ENCODE measurements around the gene NFAT5.

NFAT5 gene

GRCh38 chr16:69651217-69651616, 85.5 kb downstream of the NFAT5 start:
- no peak overlapping the region for H3K4me3 ChIP-seq (ENCODE audit: low read length in 2 of 2)
- no peak overlapping the region for H2BK15ac ChIP-seq (ENCODE audit: low read length)
- H3K9me3 ChIP-seq (replicated peaks in 1 of 2; ENCODE audit: control insufficient read depth in 2 of 2, insufficient read depth in 1 of 2, low read depth in 1 of 2, low read length in 2 of 2): no peaks in the 10 kb centered on the region
- no peak overlapping the region for H2AK5ac ChIP-seq (ENCODE audit: low read depth, low read length)
- no peak overlapping the region for H2BK120ac ChIP-seq (ENCODE audit: low read depth, low read length)
- H3K9ac ChIP-seq (ENCODE audit: low read depth, low read length, poor library complexity): no peak overlapping the region
- peaks cover 3% of the 10 kb centered on the region for H3K79me1 ChIP-seq (ENCODE audit: low read depth, low read length)
- no peak overlapping the region for H3K14ac ChIP-seq (ENCODE audit: low read length)
- no peak overlapping the region for H3K4ac ChIP-seq (ENCODE audit: low read length)
- no peaks in the 10 kb centered on the region for H3K27me3 ChIP-seq (ENCODE audit: control insufficient read depth in 3 of 3, insufficient read depth in 3 of 3, low read depth in 1 of 3, low read length in 3 of 3)
- DNase-seq (ENCODE audit: low spot score): no peak
- H3K18ac ChIP-seq (ENCODE audit: low read length): no peak overlapping the region
- H3K4me2 ChIP-seq (ENCODE audit: insufficient read depth, low read length, poor library complexity, severe bottlenecking): no peak overlapping the region
- no peak overlapping the region for H3K23ac ChIP-seq (ENCODE audit: low read depth, low read length, poor library complexity)
- H3K4me1 ChIP-seq (ENCODE audit: control insufficient read depth in 2 of 2, insufficient read depth in 1 of 2, low read depth in 1 of 2, low read length in 2 of 2): no peaks in the 10 kb centered on the region
- no peak overlapping the region for H2BK5ac ChIP-seq (ENCODE audit: low read length)
- peaks cover 9 to 81% of the 10 kb centered on the region in 2 donors for H3K36me3 ChIP-seq (replicated peaks in 1 of 2; ENCODE audit: control insufficient read depth in 2 of 2, insufficient read depth in 2 of 2, low read length in 2 of 2)
- no CpG with 5 or more reads among the region's 2 CpGs for WGBS, 2 donors (ENCODE audit: extremely low coverage in 2 of 2, insufficient read length in 2 of 2, insufficient replicate concordance in 1 of 2)
- H2BK12ac ChIP-seq (ENCODE audit: low read length): no peak overlapping the region
- no peak overlapping the region for H3K27ac ChIP-seq (replicated peaks; ENCODE audit: low read length)
- H4K91ac ChIP-seq (ENCODE audit: low read depth, low read length, poor library complexity): no peak overlapping the region
- H4K8ac ChIP-seq (ENCODE audit: low read depth, low read length): no peak overlapping the region
- no peak overlapping the region for H2AFZ ChIP-seq (ENCODE audit: low read length)

- Histone ChIP-seq H2BK120ac (ENCODE audit: low read depth, low read length) (no peak overlapping the region), H3K9me3 (replicated peaks in 1 of 2; ENCODE audit: control insufficient read depth in 2 of 2, insufficient read depth in 1 of 2, low read depth in 1 of 2, low read length in 2 of 2) (no peaks in the 10 kb centered on the region), H3K9ac (ENCODE audit: low read depth, low read length, poor library complexity) (no peak overlapping the region), H4K91ac (ENCODE audit: low read depth, low read length, poor library complexity) (no peak overlapping the region), H3K4ac (ENCODE audit: low read length) (no peak overlapping the region), H3K27ac (replicated peaks; ENCODE audit: low read length) (no peak overlapping the region), H3K23ac (ENCODE audit: low read depth, low read length, poor library complexity) (no peak overlapping the region), H3K14ac (ENCODE audit: low read length) (no peak overlapping the region), H3K4me1 (ENCODE audit: control insufficient read depth in 2 of 2, insufficient read depth in 1 of 2, low read depth in 1 of 2, low read length in 2 of 2) (no peaks in the 10 kb centered on the region), H2BK5ac (ENCODE audit: low read length) (no peak overlapping the region), H2AFZ (ENCODE audit: low read length) (no peak overlapping the region), H3K27me3 (ENCODE audit: control insufficient read depth in 3 of 3, insufficient read depth in 3 of 3, low read depth in 1 of 3, low read length in 3 of 3) (no peaks in the 10 kb centered on the region), H3K18ac (ENCODE audit: low read length) (no peak overlapping the region), H3K4me3 (ENCODE audit: low read length in 2 of 2) (no peak overlapping the region), H2BK15ac (ENCODE audit: low read length) (no peak overlapping the region), H4K8ac (ENCODE audit: low read depth, low read length) (no peak overlapping the region), H2AK5ac (ENCODE audit: low read depth, low read length) (no peak overlapping the region), H2BK12ac (ENCODE audit: low read length) (no peak overlapping the region), H3K79me1 (ENCODE audit: low read depth, low read length) (no peaks in the 10 kb centered on the region), H3K4me2 (ENCODE audit: insufficient read depth, low read length, poor library complexity, severe bottlenecking) (no peak overlapping the region), H3K36me3 (replicated peaks in 1 of 2; ENCODE audit: control insufficient read depth in 2 of 2, insufficient read depth in 2 of 2, low read length in 2 of 2) (peaks cover 7 to 76% of the 10 kb centered on the region in 2 donors)
- WGBS, 2 donors (ENCODE audit: extremely low coverage in 2 of 2, insufficient read length in 2 of 2, insufficient replicate concordance in 1 of 2): no CpG with 5 or more reads among the region's 3 CpGs
- DNase-seq (ENCODE audit: low spot score): no peak
Observed at GRCh38 chr16:69654280-69654931, 88.6 kb downstream of the NFAT5 start.

- Histone ChIP-seq H3K9ac (ENCODE audit: low read depth, low read length, poor library complexity) (no peak overlapping the region), H3K18ac (ENCODE audit: low read length) (no peak overlapping the region), H4K8ac (ENCODE audit: low read depth, low read length) (no peak overlapping the region), H2BK120ac (ENCODE audit: low read depth, low read length) (no peak overlapping the region), H3K9me3 (replicated peaks in 1 of 2; ENCODE audit: control insufficient read depth in 2 of 2, insufficient read depth in 1 of 2, low read depth in 1 of 2, low read length in 2 of 2) (no peaks in the 10 kb centered on the region), H2BK15ac (ENCODE audit: low read length) (no peak overlapping the region), H3K79me1 (ENCODE audit: low read depth, low read length) (no peaks in the 10 kb centered on the region), H3K14ac (ENCODE audit: low read length) (no peak overlapping the region), H3K36me3 (replicated peaks in 1 of 2; ENCODE audit: control insufficient read depth in 2 of 2, insufficient read depth in 2 of 2, low read length in 2 of 2) (peaks cover 8 to 75% of the 10 kb centered on the region in 2 donors), H2AFZ (ENCODE audit: low read length) (no peak overlapping the region), H3K4ac (ENCODE audit: low read length) (no peak overlapping the region), H3K23ac (ENCODE audit: low read depth, low read length, poor library complexity) (no peak overlapping the region), H3K4me3 (ENCODE audit: low read length in 2 of 2) (no peak overlapping the region), H2BK12ac (ENCODE audit: low read length) (no peak overlapping the region), H3K4me1 (ENCODE audit: control insufficient read depth in 2 of 2, insufficient read depth in 1 of 2, low read depth in 1 of 2, low read length in 2 of 2) (no peaks in the 10 kb centered on the region), H2BK5ac (ENCODE audit: low read length) (no peak overlapping the region), H3K27ac (replicated peaks; ENCODE audit: low read length) (no peak overlapping the region), H3K27me3 (ENCODE audit: control insufficient read depth in 3 of 3, insufficient read depth in 3 of 3, low read depth in 1 of 3, low read length in 3 of 3) (no peaks in the 10 kb centered on the region), H2AK5ac (ENCODE audit: low read depth, low read length) (no peak overlapping the region), H4K91ac (ENCODE audit: low read depth, low read length, poor library complexity) (no peak overlapping the region), H3K4me2 (ENCODE audit: insufficient read depth, low read length, poor library complexity, severe bottlenecking) (no peak overlapping the region)
- no CpG with 5 or more reads among the region's 4 CpGs for WGBS, 2 donors (ENCODE audit: extremely low coverage in 2 of 2, insufficient read length in 2 of 2, insufficient replicate concordance in 1 of 2)
- DNase-seq (ENCODE audit: low spot score): no peak
Observed at GRCh38 chr16:69660166-69660565, 94.4 kb downstream of the NFAT5 start.

- Histone ChIP-seq H3K27me3 (ENCODE audit: control insufficient read depth in 3 of 3, insufficient read depth in 3 of 3, low read depth in 1 of 3, low read length in 3 of 3) (no peaks in the 10 kb centered on the region), H3K23ac (ENCODE audit: low read depth, low read length, poor library complexity) (no peak overlapping the region), H2BK12ac (ENCODE audit: low read length) (no peak overlapping the region), H3K4ac (ENCODE audit: low read length) (no peak overlapping the region), H3K4me1 (ENCODE audit: control insufficient read depth in 2 of 2, insufficient read depth in 1 of 2, low read depth in 1 of 2, low read length in 2 of 2) (no peaks in the 10 kb centered on the region), H3K4me3 (ENCODE audit: low read length in 2 of 2) (no peak overlapping the region), H2BK15ac (ENCODE audit: low read length) (no peak overlapping the region), H3K9ac (ENCODE audit: low read depth, low read length, poor library complexity) (no peak overlapping the region), H2AFZ (ENCODE audit: low read length) (no peak overlapping the region), H3K9me3 (replicated peaks in 1 of 2; ENCODE audit: control insufficient read depth in 2 of 2, insufficient read depth in 1 of 2, low read depth in 1 of 2, low read length in 2 of 2) (no peaks in the 10 kb centered on the region), H3K4me2 (ENCODE audit: insufficient read depth, low read length, poor library complexity, severe bottlenecking) (no peak overlapping the region), H3K14ac (ENCODE audit: low read length) (no peak overlapping the region), H4K8ac (ENCODE audit: low read depth, low read length) (no peak overlapping the region), H2AK5ac (ENCODE audit: low read depth, low read length) (no peak overlapping the region), H2BK5ac (ENCODE audit: low read length) (no peak overlapping the region), H2BK120ac (ENCODE audit: low read depth, low read length) (no peak overlapping the region), H4K91ac (ENCODE audit: low read depth, low read length, poor library complexity) (no peak overlapping the region), H3K18ac (ENCODE audit: low read length) (no peak overlapping the region), H3K36me3 (replicated peaks in 1 of 2; ENCODE audit: control insufficient read depth in 2 of 2, insufficient read depth in 2 of 2, low read length in 2 of 2) (peaks cover 6 to 61% of the 10 kb centered on the region in 2 donors), H3K79me1 (ENCODE audit: low read depth, low read length) (no peaks in the 10 kb centered on the region), H3K27ac (replicated peaks; ENCODE audit: low read length) (no peak overlapping the region)
- WGBS, 2 donors (ENCODE audit: extremely low coverage in 2 of 2, insufficient read length in 2 of 2, insufficient replicate concordance in 1 of 2): no CpG with 5 or more reads among the region's 1 CpG
- DNase-seq (ENCODE audit: low spot score): no peak
Observed at GRCh38 chr16:69662901-69663300, 97.1 kb downstream of the NFAT5 start.
